Heart right ventricle (tissue), 16 donors: ENCODE results near the gene RGL4. TPM values are rescaled to one million over a fixed set of nuclear protein-coding genes. Genes with fewer than 3 reads are reported as not detected.

Source experiments
- ATAC-seq, 8 donors: fragments of 200-7000 bp; cut with Tn5 transposase; one replicate each; pipeline ENCODE4 v1.9.1; 2020; ENCODE audit warnings: mild to moderate bottlenecking in 8 of 8, moderate library complexity in 8 of 8, moderate number of reproducible peaks in 1 of 8
- DNase-seq, 2 donors: peaks; one replicate each; pipeline ENCODE4 v3.0.0-alpha.2; 2020
- H3K27ac ChIP-seq, 10 donors: fragments of 200-600 bp; sonication (generic) in 2 of 10; one replicate each; pipeline versions ENCODE4 v1.5.0 to v1.8.0; 2020 to 2022; ENCODE audit warnings: mild to moderate bottlenecking in 3 of 10
- H3K27me3 ChIP-seq, 7 donors: fragments of 200-600 bp; one replicate each; pipeline ENCODE4 v1.8.0; 2021 to 2022; ENCODE audit warnings: mild to moderate bottlenecking in 2 of 7
- H3K36me3 ChIP-seq, 9 donors: fragments of 200-600 bp; sonication (generic) in 1 of 9; one replicate each; pipeline versions ENCODE4 v1.5.0 to v1.8.0; 2020 to 2022; ENCODE audit warnings: mild to moderate bottlenecking in 2 of 9
- H3K4me1 ChIP-seq, 9 donors: fragments of 200-600 bp; sonication (generic) in 1 of 9; one replicate each; pipeline versions ENCODE4 v1.5.0 to v1.8.0; 2020 to 2022; ENCODE audit warnings: mild to moderate bottlenecking in 4 of 9
- H3K4me3 ChIP-seq, 10 donors: fragments of 200-600 bp; sonication (generic) in 2 of 10; one replicate each; pipeline versions ENCODE4 v1.5.0 to v1.8.0; 2020 to 2022; ENCODE audit warnings: mild to moderate bottlenecking in 7 of 10, moderate library complexity in 2 of 10
- H3K9me3 ChIP-seq, 11 donors: fragments of 200-600 bp in 10 of 11; sonication (generic) in 2 of 11; one replicate each; pipeline versions ENCODE4 v1.5.0 to v1.8.0; 2013 to 2022; ENCODE audit warnings: mild to moderate bottlenecking in 2 of 11, control low read depth in 1 of 11, moderate library complexity in 1 of 11
- CTCF ChIP-seq, 9 donors: fragments of 200-600 bp; sonication (generic) in 2 of 9; IDR thresholded peaks; one replicate each; pipeline versions ENCODE4 v1.5.0 to v1.8.0; 2021 to 2022; ENCODE audit warnings: antibody characterized with exemption in 9 of 9, mild to moderate bottlenecking in 5 of 9, moderate library complexity in 1 of 9
- WGBS, 2 donors: extraction: QIAGEN DNeasy Blood & Tissue Kit; methylation state at CpG; one replicate each; pipeline ENCODE4 v1.1.7; 2013; ENCODE audit warnings: inconsistent platforms in 1 of 2; 5-methylcytosine and 5-hydroxymethylcytosine counted together
- intact Hi-C, 10 donors: fragments of 100-400 bp; cut with DNase I; formaldehyde crosslinking; loops; one replicate each; pipeline versions ENCODE4 v1.11.1 to v1.14.2; 2022
- polyA plus RNA-seq, 2 donors: library from polyadenylated mRNA; stranded (reverse); fragments of 200-250 nt; gene quantifications; one replicate each; pipeline ENCODE4 v1.2.3, GENCODE V29; 2013
- total RNA-seq, 10 donors: library from RNA; stranded (reverse); fragmentation: NEBNext Ultra II Directional in 3 of 10; extraction: Animal tissue kit (Norgen Biotek cat#: 25700) in 3 of 10; gene quantifications; one replicate each; pipeline versions ENCODE4 v1.2.1 to v1.2.4, GENCODE V29; 2021 to 2023
- donor health status: Arrhythmogenic right ventricular cardiomyopathy.
- donor health status: ischemic (EF 13 %, LVEDD 7.1; RV severe dilation, severe dysfunction).
- donor health status: healthy with polysubstance abuse.
- donor health status: DM: no; HTN: yes; CAD: no.
- donor health status: DM: no; HTN: no; CAD: no.
- donor health status: ischemic (EF 25% LVEDD 6.9; RV normal size, moderate dysfunction).
- donor health status: ischemic (EF 25% LVEDD 5.7; RV mildly dilated, moderate dysfunction).
- donor health status: healthy.
- donor health status: DM: yes; HTN: yes; CAD: no.
- donor health status: Ischemic cardiomyopathy.
- donor health status: ischemic (EF 35%, LVEDD 5.7; RV mildly dilated, moderate dysfunction).
- donor health status: nonischemic (EF 11% LVEDD 7.7; RV severe dilation, severe dysfunction).
- donor health status: DM: yes; HTN: yes; CAD: no.
- donor health status: PGD.
- donor health status: ischemic (EF 29% LVEDD 5.4; RV normal size, mild dysfunction).
- donor health status: nonischemic (EF 23%, LVEDD 6.1; RV moderate dilation, normal function).

Gene RGL4
- total and polyA plus RNA-seq, 12 donors: 0.23 to 1.6 (median 0.44) TPM; not detected in 8

- ATAC-seq (no peak), DNase-seq (no peak)
- TF ChIP-seq CTCF (IDR thresholded peaks at IDR 0.05): no peak
- intact Hi-C loops: no loop called here
- H3K36me3 ChIP-seq: peaks cover 0 to 32% (median 0%) of the 10 kb centered on the region in 9 donors
- no peaks in the 10 kb centered on the region for H3K27me3 ChIP-seq
- no peak overlapping the region for H3K4me3 ChIP-seq
- no peak overlapping the region for H3K27ac ChIP-seq
- no peaks in the 10 kb centered on the region for H3K9me3 ChIP-seq
- peaks cover 0 to 12% (median 0%) of the 10 kb centered on the region in 9 donors for H3K4me1 ChIP-seq
- WGBS, 2 donors: 86 to 90% methylated on average over 6 of the region's 6 CpGs
Measured at GRCh38 chr22:23677701-23677995, 13.2 kb upstream of the RGL4 start.

GRCh38 chr22:23678133-23678532 lies 12.7 kb upstream of the RGL4 start:
- H3K9me3 ChIP-seq: no peaks in the 10 kb centered on the region
- DNase-seq (no peak), ATAC-seq (no peak)
- no peak overlapping the region for H3K27ac ChIP-seq
- H3K4me1 ChIP-seq: peaks cover 0 to 12% (median 0%) of the 10 kb centered on the region in 9 donors
- H3K4me3 ChIP-seq: no peak overlapping the region
- intact Hi-C loops: no loop called here
- no peak for TF ChIP-seq CTCF (IDR thresholded peaks at IDR 0.05)
- H3K27me3 ChIP-seq: no peaks in the 10 kb centered on the region
- 88% methylated on average over 6 of the region's 6 CpGs for WGBS, 2 donors
- H3K36me3 ChIP-seq: peaks cover 0 to 36% (median 0%) of the 10 kb centered on the region in 9 donors

- ATAC-seq (no peak), DNase-seq (no peak)
- Histone ChIP-seq H3K4me1 (peaks cover 0 to 24% (median 19%) of the 10 kb centered on the region in 9 donors), H3K36me3 (peaks cover 0 to 39% (median 0%) of the 10 kb centered on the region in 9 donors), H3K4me3 (no peak overlapping the region), H3K27ac (no peak overlapping the region), H3K9me3 (no peaks in the 10 kb centered on the region), H3K27me3 (no peaks in the 10 kb centered on the region)
- no peak for TF ChIP-seq CTCF (IDR thresholded peaks at IDR 0.05)
- 84 to 97% methylated on average over 5 of the region's 5 CpGs for WGBS, 2 donors
- intact Hi-C loops: no loop called here
Measured at GRCh38 chr22:23681026-23681809, 9.6 kb upstream of the RGL4 start.

- H3K27ac ChIP-seq: no peak overlapping the region
- intact Hi-C loops: no loop called here
- TF ChIP-seq CTCF (IDR thresholded peaks at IDR 0.05): no peak
- peaks cover 0 to 39% (median 0%) of the 10 kb centered on the region in 9 donors for H3K36me3 ChIP-seq
- ATAC-seq (no peak), DNase-seq (no peak)
- H3K4me3 ChIP-seq: no peak overlapping the region
- H3K27me3 ChIP-seq: no peaks in the 10 kb centered on the region
- no peaks in the 10 kb centered on the region for H3K9me3 ChIP-seq
- 55 to 88% methylated on average over 5 of the region's 5 CpGs for WGBS, 2 donors
- peaks cover 0 to 32% (median 23%) of the 10 kb centered on the region in 9 donors for H3K4me1 ChIP-seq
Measured at GRCh38 chr22:23682077-23682476, 8.7 kb upstream of the RGL4 start.
